K562 (cell line): Measurements from ENCODE around the gene EFCAB12. TPM values are rescaled to one million over a fixed set of nuclear protein-coding genes. Genes with fewer than 3 reads are reported as not detected.
A peak's percentile ranks its signal among the peaks of the same experiment; 100 is the strongest.

Experiments
- BCL6 ChIP-seq: fragments of 250-450 bp; sonication (Bioruptor Pico); IDR thresholded peaks from 2 replicates; pipeline ENCODE4 v1.4.0; 2020
- BRF2 ChIP-seq: IDR thresholded peaks from 3 replicates; pipeline ENCODE4 v1.6.1; 2011; ENCODE audit warnings: borderline replicate concordance, mild to moderate bottlenecking; ENCODE audit not compliant: insufficient read length, insufficient read depth
- CSDE1 ChIP-seq, 2 experiments: fragments of 450-650 bp; IDR thresholded peaks; 2 replicates each; pipeline ENCODE4 v1.6.1; 2016; ENCODE audit warnings: mild to moderate bottlenecking in 1 of 2
- DMBX1 ChIP-seq: fragments of 250-450 bp; sonication (Bioruptor Pico); IDR thresholded peaks from 2 replicates; pipeline ENCODE4 v1.8.0; 2022; ENCODE audit warnings: inconsistent platforms, mild to moderate bottlenecking, moderate library complexity, borderline replicate concordance
- E2F1 ChIP-seq: sonication (generic); formaldehyde crosslinking; IDR thresholded peaks from 2 replicates; pipeline ENCODE4 v1.8.1; 2023; ENCODE audit warnings: mild to moderate bottlenecking, missing genetic modification reagents, moderate library complexity
- HES1 ChIP-seq: fragments of 450-650 bp; IDR thresholded peaks from 2 replicates; pipeline ENCODE4 v1.6.1; 2016; ENCODE audit warnings: low read depth, mild to moderate bottlenecking, moderate library complexity
- KHSRP ChIP-seq: fragments of 450-650 bp; IDR thresholded peaks from 2 replicates; pipeline ENCODE4 v1.6.1; 2017
- POLR2B ChIP-seq: fragments of 450-650 bp; IDR thresholded peaks from 2 replicates; pipeline ENCODE4 v1.6.1; 2018; ENCODE audit warnings: low read depth; ENCODE audit not compliant: partially characterized antibody
- RBM39 ChIP-seq: fragments of 200-400 bp; formaldehyde crosslinking; optimal IDR thresholded peaks from 2 replicates; pipeline ENCODE3; 2018; ENCODE audit warnings: low read depth, low read length
- SMARCE1 ChIP-seq: fragments of 450-650 bp; IDR thresholded peaks from 2 replicates; pipeline ENCODE4 v1.7.1; 2016; ENCODE audit warnings: mild to moderate bottlenecking
- SREBF1 ChIP-seq: fragments of 150-350 bp; IDR thresholded peaks from 2 replicates; pipeline ENCODE4 v1.6.1; 2014; ENCODE audit warnings: antibody characterized with exemption, low read depth, low read length, borderline replicate concordance
- TAF9B ChIP-seq: fragments of 450-650 bp; IDR thresholded peaks from 2 replicates; pipeline ENCODE4 v1.6.1; 2018; ENCODE audit warnings: mild to moderate bottlenecking; ENCODE audit not compliant: partially characterized antibody
- TCF3 ChIP-seq: sonication (generic); formaldehyde crosslinking; IDR thresholded peaks from 2 replicates; pipeline ENCODE4 v1.4.0; 2020; ENCODE audit warnings: mild to moderate bottlenecking, missing genetic modification reagents
- THAP12 ChIP-seq: fragments of 250-450 bp; sonication (Bioruptor Pico); IDR thresholded peaks from 2 replicates; pipeline ENCODE4 v1.9.0; 2021; ENCODE audit warnings: mild to moderate bottlenecking, inconsistent platforms
- XRCC3 ChIP-seq: fragments of 450-650 bp; IDR thresholded peaks from 2 replicates; pipeline ENCODE4 v1.6.1; 2017; ENCODE audit warnings: mild to moderate bottlenecking, moderate library complexity
- ZHX1 ChIP-seq: fragments of 150-350 bp; conservative IDR thresholded peaks from 2 replicates; pipeline ENCODE4 v1.6.1; 2014; ENCODE audit warnings: low read length
- ZNF551 ChIP-seq: fragments of 250-450 bp; sonication (Bioruptor Pico); IDR thresholded peaks from 2 replicates; pipeline ENCODE4 v1.5.0; 2021; ENCODE audit warnings: mild to moderate bottlenecking, moderate library complexity
- ZNF561 ChIP-seq: fragments of 450-650 bp; formaldehyde crosslinking; conservative IDR thresholded peaks from 2 replicates; pipeline ENCODE4 v1.4.0; 2020; ENCODE audit warnings: mild to moderate bottlenecking, moderate library complexity
- ZNF584 ChIP-seq: fragments of 200-800 bp; sonication (Bioruptor generic); IDR thresholded peaks from 2 replicates; pipeline ENCODE4 v1.6.1; 2016; ENCODE audit warnings: low read depth, mild to moderate bottlenecking, missing genetic modification characterization, missing compliant biosample characterization
- ZNF766 ChIP-seq: fragments of 200-800 bp; sonication (Bioruptor generic); conservative IDR thresholded peaks from 2 replicates; pipeline ENCODE4 v1.6.1; 2016; ENCODE audit warnings: missing genetic modification characterization, missing compliant biosample characterization
- polyA plus RNA-seq, 8 experiments: library from polyadenylated mRNA; depleted of rRNA in 4 of 8; stranded (reverse) in 5 of 8; unstranded in 3 of 8; fragments of >200 nt; fragmentation: Nextera tagmentation in 2 of 8; fragmentation: Illumina TruSeq in 1 of 8; extraction: Ambion mirVana in 2 of 8; extraction: Trizol in 1 of 8; gene quantifications; 2 replicates each; pipeline versions ENCODE4 v1.2.1 to v1.2.3, GENCODE V29; 2011 to 2014; ENCODE audit warnings: inconsistent platforms in 1 of 8, missing spikeins in 1 of 8
- total RNA-seq, 7 experiments: library from RNA; depleted of rRNA in 6 of 7; stranded (reverse); fragments of >200 nt in 6 of 7; fragmentation: Illumina TruSeq in 2 of 7; extraction: Trizol in 2 of 7; gene quantifications; 2 replicates each; pipeline versions ENCODE4 v1.2.1 to v1.2.3, GENCODE V29; 2011 to 2021; ENCODE audit warnings: low replicate concordance in 1 of 7

Gene EFCAB12
- total and polyA plus RNA-seq, 9 of the 15 experiments (the other 6 are each of a cell fraction or from before 2014, with no cell fraction given) = 0.08 to 0.95 (median 0.56) TPM; not detected in 1

GRCh38 chr3:129439817-129440617 is 11.6 kb upstream of the EFCAB12 start, which contains the start of the genes IFT122 and MBD4 (continued):
- TF ChIP-seq BRF2 = no peak
- TF ChIP-seq ZNF766 (CRISPR knock-in tag) = 0 out of 2 replicates have a peak, but pooled peaks have one; percentile 12
- TF ChIP-seq THAP12 (CRISPR knock-in tag) = peak; percentile 84
- TF ChIP-seq E2F1 (CRISPR knock-in tag) = no peak
- TF ChIP-seq ZNF561 (CRISPR knock-in tag) = no peak
- no peak for TF ChIP-seq SREBF1
- 0 out of 2 replicates have a peak, but pooled peaks have one; percentile 45 for TF ChIP-seq DMBX1 (CRISPR knock-in tag)
- no peak for TF ChIP-seq XRCC3
- peak; percentile 65 for TF ChIP-seq TAF9B
- no peak for TF ChIP-seq RBM39
- TF ChIP-seq KHSRP = no peak
- peak; percentile 87 for TF ChIP-seq POLR2B
- no peak for TF ChIP-seq ZNF551 (CRISPR knock-in tag)
- no peak for TF ChIP-seq HES1
- TF ChIP-seq SMARCE1 = peak; percentile 35; the same call in 1 of the 2 replicates
- TF ChIP-seq BCL6 (CRISPR knock-in tag) = no peak
- peak in 1 of 2 experiments; percentile 94; a peak in 2 of 4 replicates for TF ChIP-seq CSDE1 (IDR thresholded peaks at IDR 0.05)
- TF ChIP-seq TCF3 (CRISPR knock-in tag) = no peak
- peak; percentile 66; the same call in 1 of the 2 replicates for TF ChIP-seq ZHX1
- TF ChIP-seq ZNF584 (CRISPR knock-in tag) = no peak
